HG02610 (cell line): ENCODE measurements around the gene ZFHX2.
"Not testable (repeated sequence)": the region's sequence is repeated elsewhere in the genome, so short reads cannot be mapped to it uniquely, and the experiment has no call there.

Source experiments
- ATAC-seq: cut with Tn5 transposase; IDR thresholded peaks from one replicate; pipeline ENCODE4 v1.9.1; 2021; ENCODE audit warnings: mild to moderate bottlenecking, moderate library complexity; ENCODE audit not compliant: unreplicated experiment

Gene ZFHX2

DNA sequence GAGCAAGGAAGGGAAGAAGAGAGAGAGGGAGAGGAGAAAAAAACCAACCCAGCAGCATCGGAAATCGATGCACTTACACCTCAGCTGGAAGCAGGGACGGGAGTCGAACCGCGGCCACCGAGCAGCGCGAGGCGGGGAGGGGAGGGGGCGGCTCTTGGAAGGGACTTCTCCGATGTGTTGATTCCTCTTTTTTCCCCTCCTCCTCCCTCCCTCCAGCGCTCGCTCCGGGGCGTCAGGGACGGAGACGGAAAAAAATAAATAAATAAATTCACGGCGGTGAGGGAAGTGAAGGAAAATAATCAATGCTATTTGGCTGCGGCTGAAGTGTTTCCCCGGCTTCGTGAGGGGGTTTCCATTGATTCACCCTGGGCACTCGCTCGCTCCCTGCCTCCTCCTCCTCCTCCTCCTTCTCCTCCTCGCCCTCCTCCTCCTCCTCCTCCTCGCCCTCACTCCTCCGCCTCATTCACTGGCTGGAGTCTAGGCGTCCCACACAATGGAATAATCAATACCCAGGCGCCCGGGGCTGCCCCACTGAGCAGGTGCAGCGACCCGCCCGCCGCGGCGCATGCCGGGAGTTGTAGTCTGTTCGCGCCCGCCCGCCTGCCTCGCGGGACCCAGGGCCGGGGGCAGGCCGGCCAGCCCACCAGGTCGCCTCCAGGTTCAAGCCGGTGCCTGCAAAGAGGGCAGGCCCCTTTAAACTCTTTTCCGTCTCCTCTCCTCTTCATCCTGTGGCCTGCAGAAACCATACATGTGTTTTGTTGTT is at the start of gene ZFHX2:
ZFHX2 (minus strand) TSS at position 500 of the 763 bp plus-strand sequence. CDS start 16,440 bp downstream, outside the sequence.
- ATAC-seq, result peak; percentile 53

DNA sequence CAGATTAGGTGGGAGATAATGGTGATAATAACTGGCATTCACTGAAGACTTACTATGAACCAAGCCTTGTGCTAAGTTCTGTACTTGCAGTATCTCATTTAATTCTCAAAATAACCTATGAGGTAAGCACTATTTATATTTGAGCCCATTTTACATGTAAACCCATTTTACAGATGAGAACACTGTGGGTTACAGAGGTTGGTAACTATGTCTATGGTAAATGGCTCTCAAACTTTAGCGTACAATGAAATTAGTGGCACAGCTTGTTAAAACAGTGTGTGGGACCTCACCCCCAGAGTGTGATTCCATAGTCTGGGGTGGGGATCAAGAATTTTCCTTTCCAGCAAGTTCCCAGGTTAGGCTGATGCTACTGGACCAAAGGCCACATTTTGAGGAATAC is 49.2 kb upstream of the ZFHX2 start:
- no peak for ATAC-seq

DNA sequence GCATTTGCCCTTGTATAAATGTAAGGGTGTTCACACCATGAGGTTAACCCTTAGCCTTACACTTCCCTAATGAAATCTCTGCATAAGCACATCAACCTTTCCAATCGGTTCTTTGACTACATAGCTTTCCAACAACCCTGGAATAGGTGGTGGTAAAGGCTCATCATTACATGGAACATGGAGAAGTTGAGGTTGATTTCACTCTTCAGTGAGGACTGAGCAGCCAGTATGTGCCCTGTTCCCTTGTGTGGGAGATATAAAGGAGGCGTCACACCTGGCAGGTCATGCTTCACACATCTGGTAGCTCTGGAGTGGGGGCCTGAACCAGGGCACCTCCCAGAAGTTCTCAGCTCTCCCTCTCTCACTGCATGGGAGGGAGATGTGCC is 48.8 kb upstream of the ZFHX2 start:
- ATAC-seq, result no peak

DNA sequence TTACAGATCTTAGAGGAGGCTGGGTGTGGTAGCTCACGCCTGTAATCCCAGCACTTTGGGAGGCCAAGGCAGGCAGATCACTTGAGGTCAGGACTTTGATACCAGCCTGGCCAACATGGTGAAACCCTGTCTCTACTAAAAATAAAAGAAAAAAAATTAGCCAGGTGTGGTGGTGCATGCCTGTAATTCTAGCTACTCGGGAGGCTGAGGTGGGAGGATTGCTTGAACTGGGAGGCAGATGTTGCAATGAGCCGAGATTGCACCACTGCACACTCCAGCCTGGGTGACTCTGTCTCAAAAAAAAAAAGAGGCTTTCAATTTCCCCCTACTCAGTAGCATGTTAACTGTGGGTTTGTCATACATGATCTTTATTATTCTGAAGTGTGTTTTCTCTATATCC is 42.6 kb upstream of the ZFHX2 start:
- not testable (repeated sequence) for ATAC-seq

DNA sequence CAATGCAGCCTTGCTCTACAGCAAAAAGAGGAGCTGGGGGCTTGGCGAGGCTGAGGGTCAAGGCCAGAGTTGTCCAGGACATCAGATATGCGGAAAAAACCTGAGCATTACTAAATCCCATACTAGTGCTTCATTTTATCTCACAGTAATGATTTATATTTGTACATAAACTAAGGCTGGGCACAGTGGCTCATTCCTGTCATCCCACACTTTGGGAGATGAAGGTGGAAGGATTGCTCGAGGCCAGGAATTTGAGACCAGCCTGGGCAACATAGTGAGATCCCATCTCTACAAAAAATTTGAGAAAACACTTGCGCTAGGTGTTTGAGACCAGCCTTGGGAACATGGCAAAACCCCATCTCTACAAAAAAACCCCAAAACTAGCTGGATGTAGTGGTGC is 38.6 kb upstream of the ZFHX2 start:
- ATAC-seq, result no peak

DNA sequence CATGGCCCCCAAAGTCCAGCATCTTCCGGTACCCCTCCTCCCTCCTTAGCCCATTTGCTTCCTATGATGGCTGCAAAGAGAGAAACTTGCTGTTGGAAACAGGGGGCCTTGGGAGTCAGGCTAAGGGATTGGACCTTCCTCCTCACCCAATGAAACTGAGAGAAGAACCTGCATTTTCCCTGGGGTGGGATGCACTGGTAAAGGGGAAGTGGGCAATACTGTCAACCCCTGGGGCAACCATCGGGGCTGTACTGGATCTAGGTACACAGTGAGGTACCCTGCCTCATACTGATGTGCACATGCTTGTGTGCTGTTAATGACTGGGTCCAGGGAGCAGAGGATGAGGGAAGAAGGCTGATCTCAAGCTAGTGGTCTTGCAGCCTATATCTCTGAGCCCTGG is 38.0 kb upstream of the ZFHX2 start:
- no peak for ATAC-seq

DNA sequence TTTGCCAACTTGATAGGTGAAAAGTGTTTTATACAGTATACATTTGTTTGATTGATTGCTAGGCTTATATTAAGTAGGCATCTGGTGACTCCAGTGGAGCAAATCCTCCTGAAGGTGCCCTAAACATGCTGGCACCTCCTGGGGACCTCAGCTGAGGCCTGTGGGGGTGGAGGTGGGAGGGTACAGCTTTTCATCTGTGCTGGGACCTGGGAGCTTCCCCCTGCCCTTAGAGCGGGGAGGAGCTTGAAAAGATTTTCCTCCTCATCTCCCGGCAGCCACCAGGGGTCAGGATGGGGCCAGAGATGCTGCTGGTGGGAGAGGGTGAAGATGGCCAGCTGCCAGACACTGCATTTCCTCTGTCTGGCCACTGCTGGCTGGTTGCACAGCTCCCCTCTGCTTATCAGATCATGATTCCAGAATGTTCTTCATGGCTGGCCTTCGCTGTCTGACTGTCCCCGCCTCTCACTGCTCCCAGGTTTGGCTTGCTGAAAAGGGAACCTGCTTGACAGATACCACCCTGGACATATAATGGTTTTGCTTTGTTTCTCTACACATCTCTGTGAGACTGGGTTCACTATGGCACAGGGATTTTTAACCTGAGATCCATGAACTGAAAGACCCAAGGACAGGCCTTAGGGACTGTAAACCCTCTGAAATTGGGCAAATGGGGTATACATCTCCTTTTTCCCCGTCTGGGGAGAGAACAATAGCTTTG is 37.5 kb upstream of the ZFHX2 start:
- peak; percentile 89 for ATAC-seq

DNA sequence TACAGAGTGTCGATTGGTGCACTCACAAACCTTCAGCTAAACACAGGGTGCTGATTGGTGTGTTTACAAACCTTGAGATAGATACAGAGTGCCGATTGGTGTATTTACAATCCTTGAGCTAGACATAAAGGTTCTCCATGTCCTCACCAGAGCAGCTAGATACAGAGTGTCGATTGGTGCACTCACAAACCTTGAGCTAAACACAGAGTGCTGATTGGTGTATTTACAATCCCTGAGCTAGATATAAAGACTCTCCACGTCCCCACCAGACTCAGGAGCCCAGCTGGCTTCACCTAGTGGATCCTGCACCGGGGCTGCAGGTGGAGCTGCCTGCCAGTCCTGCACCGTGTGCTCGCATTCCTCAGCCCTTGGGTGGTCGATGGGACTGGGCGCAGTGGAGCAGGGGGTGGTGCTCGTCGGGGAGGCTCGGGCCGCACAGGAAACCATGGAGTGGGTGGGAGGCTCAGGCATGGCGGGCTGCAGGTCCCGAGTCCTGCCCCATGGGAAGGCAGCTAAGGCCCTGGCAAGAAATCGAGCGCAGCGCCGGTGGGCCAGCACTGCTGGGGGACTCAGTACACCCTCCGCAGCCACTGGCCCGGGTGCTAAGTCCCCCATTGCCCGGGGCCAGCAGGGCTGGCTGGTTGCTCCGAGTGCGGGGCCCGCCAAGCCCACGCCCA is 33.1 kb upstream of the ZFHX2 start:
- not testable (repeated sequence) for ATAC-seq

DNA sequence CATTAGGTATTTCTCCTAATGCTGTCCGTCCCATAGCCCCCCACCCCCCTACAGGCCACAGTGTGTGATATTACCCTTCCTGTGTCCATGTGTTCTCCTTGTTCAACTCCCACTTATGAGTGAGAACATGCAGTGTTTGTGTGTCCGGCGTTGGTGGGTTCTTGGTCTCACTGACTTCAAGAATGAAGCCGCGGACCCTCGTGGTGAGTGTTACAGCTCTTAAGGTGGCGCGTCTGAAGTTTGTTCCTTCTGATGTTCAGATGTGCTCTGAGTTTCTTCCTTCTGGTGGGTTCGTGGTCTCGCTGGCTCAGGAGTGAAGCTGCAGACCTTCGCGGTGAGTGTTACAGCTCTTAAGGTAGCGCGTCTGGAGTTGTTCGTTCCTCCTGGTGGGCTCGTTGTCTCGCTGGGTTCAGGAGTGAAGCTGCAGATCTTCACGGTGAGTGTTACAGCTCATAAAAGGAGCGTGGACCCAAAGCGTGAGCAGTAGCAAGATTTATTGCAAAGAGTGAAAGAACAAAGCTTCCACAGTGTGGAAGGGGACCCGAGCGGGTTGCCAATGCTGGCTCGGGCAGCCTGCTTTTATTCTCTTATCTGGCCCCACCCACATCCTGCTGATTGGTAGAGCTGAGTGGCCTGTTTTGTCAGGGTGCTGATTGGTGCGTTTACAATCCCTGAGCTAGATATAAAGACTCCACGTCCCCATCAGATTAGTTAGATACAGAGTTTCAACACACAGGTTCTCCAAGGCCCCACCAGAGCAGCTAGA is 32.4 kb upstream of the ZFHX2 start:
- not testable (repeated sequence) for ATAC-seq

DNA sequence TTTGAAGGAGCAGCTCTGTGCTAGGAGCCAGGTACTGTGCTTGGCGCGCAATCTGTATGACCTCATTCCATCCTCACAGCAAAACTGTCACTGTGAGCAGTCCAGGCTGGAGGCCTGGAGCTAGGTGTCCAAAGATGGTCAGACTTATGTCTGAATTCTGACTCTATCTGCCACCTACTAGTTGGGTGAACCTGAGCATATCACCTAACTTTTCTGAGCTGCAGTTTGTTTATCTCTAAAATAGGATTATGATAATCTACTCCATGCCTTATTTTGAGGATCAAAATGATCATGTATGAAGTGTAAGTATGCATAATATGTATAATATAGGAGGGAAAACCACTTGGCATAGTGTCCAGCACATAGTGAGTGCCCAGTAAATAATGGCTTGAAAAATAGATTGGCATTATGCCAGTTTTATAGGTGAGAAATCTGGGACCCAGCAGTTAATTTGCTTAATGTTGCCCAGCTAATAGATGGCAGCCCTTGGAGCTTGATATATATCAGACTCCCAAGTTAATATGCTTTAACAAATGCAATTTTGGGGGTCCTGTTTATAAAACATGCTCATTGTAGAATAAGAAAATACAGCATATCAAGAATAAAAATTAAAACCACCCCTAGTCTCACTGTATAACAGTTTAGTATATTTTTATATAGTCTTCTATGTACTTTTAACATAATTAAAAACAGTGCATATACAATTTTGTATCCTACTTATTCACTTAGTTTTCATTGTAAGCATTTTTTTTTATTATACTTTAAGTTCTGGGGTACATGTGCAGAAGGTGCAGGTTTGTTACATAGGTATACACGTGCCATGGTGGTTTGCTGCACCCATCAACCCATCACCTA is 31.6 kb upstream of the ZFHX2 start:
- ATAC-seq, result no peak

DNA sequence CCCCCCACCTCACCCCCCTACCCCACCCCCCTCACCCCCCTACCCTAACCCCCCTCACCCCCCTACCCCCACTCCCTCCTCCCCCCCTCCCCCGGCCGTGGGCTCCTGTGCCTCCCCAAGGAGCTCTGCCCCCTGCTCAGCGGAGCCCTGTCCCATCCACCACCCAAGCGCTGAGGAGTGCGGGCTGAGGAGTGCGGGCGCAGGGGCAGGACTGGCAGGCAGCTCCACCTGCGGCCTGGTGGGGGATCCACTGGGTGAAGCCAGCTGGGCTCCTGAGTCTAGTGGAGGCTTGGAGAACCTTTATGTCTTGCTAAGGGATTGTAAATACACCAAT is 29.4 kb upstream of the ZFHX2 start:
- no peak for ATAC-seq

DNA sequence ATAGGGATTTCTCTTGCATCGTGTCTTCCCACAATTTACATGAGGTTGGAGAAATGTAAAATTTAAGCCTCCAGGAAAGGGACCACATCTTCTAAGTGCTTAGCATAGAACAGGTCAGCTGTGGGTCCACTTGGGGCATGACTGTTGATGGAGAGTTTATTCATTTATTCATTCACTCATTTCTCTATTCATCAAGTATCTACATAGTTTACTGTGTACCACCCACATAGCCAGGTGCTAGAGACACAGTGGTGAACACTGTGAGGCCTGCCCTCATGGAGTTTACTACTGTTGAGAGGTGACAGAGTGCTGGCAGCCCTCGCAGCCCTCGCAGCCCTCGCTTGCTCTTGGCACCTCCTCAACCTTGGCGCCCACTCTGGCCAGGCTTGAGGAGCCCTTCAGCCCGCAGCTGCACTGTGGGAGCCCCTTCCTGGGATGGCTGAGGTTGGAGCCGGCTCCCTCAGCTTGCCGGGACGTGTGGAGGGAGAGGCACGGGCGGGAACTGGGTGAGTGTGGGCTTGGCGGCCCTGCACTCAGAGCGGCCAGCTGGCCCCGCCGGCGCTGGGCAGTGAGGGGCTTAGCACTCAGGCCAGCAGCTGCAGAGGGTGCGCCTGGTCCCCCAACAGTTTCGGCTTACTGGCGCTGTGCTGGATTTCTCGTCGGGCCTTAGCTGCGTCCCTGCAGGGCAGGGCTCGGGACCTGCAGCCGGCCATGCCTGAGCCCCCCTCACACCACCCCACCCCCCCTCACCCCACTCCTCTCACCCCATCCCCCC is 28.8 kb upstream of the ZFHX2 start:
- ATAC-seq, result no peak

DNA sequence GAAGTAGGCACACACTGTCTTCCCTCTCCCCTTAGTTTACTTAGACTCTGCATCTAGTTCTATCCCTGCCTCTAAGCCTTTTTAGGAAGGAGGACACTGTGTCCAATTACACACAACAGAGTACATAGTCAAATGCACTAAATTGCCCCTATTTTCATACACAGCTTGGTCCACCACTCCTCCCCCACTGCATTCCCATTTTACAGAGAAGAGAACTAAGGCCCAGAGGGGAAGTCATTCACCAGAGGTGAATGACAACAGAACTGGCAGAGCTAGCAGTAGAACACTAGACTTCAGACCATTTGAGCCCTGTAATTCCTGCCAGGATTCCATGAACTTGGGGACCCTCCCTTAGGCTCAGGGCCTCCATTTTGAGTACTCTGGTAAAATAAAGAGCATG is 28.2 kb upstream of the ZFHX2 start:
- ATAC-seq, result no peak

DNA sequence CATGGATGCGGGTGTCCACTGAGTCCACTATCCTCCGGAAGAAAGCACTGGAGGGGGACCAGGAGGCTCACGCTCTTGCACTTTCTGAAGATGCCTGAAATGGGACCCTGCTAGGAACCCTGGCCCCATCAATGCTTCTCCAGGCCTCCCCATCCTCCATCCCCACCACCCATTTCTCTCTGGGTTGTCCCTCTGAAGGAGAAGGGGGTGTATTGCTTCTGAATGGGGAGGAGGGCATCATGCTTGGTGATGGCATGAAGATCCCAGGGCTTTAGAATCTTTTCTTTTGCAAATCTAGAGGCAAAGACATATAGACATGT is 27.7 kb upstream of the ZFHX2 start:
- no peak for ATAC-seq

DNA sequence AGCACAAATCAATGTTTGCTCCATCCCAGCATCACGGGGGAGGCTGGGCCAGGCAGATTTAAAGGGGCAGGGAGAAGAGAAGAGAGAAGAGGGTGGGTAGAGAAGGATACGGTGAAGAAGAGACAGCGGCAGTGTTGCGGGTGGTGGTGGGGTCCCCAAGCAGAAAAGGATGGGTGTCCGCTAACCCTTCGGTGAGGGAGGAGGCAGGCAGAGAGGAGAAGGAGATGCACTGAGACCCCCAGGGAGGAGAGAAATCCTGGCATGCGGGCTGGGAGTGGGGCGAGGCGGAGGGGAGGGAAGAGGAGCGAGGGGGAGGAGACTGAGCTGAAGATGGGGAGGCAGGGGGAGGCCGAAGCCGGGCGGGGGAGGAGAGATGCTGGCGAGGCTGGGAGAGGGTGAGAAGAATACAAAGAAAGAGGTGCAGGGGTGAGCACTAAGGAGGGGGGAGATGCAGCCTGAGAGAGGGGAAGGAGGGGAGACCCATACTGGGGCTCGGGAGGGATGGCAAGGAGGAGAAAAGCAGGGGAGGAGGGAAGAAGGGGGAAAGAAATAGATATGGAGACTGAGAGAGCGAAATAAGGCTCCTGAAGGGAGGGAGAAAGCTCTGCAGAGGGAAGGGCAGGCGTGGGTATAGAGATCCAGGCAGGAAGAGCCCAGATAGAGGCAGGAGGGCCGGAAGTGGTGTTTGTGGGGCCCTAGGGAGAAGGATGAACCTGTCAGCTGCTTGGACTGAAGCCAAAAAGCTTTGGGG is 27.2 kb upstream of the ZFHX2 start, which contains the start of gene JPH4:
JPH4 (minus strand) TSS at position 231 of the 751 bp plus-strand sequence. CDS start 1,337 bp downstream, outside the sequence.
- no peak for ATAC-seq

DNA sequence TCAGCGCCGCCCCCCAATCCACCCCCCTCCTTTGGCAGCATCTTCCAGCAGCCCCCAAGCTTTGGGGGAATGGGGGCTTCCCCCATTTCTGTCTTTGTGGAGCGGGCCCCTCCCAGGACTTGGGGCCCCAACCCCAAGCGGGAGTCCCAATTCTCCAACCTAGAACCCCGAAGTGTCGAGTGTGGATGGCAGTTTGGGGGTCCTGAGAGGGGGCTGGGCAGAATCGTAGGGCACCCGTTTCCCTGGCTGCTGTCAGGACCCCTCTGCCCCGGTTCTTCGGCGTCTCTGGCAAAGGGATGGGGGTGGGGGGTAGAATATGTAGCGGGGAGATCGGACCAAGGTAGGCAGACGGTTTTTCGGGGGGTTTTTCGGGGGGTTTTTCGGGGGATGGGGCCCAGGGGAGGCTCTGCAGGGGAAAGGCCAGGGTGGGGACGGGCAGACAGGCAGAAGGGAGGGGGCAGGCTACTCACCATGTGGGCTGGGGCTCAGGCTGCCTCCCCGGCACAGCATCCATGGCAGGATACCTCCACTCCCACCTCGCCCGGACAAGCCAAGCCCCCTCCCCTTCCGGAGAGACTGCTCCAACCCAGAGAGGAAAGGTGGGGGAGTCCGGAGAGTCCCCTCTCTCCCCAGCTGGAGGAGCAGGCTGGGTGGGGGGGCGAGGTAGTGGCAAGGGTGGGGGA is 26.3 kb upstream of the ZFHX2 start:
- ATAC-seq, result no peak

DNA sequence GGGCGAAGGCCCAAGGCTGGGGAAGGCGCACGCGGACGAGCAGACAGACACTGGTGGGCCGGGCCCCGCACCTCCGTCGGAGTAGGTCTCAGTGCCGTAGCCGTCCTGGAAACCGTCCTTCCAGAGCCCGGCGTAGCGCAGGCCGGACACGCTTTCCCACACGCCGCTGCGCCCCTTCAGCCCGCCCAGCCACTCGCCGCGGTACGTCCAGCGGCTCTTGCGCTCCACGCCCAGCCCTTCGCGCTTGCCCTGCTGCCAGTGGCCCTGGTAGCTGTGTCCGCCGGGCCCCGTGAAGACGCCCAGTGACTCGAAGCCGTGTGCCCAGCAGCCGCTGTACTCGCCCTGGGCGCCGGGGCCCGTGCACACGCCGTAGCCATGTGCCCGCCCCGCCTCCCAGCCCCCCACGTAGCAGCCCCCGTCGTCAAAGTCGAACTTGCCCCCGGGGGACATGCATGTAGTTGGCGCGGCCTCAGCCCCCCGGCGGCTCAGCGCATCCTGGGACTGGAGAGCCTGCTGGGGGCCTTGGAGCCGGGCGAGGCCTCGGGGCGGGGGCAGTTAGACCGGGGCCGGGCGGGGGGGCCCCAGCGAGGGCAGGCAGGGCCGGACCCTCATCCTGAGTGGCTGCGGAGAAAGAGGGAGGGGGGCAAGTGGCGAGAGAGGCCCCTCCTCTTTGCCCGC is 25.6 kb upstream of the ZFHX2 start:
- ATAC-seq, result no peak
